ENCODE measurements around the gene DLG2.

- no peak for TF ChIP-seq CTCF (conservative IDR thresholded peaks at IDR 0.05; ENCODE audit: low read depth, low read length)
- no peak for TF ChIP-seq CEBPB (IDR thresholded peaks at IDR 0.05; ENCODE audit: low read depth, low read length)
- TF ChIP-seq MAFK (IDR thresholded peaks at IDR 0.05; ENCODE audit: low read depth, low read length): no peak
- no peak for TF ChIP-seq MXI1 (IDR thresholded peaks at IDR 0.05; ENCODE audit: borderline replicate concordance, low read depth, low read length)
- no peak for TF ChIP-seq FOS (IDR thresholded peaks at IDR 0.05; ENCODE audit: low read depth, low read length)
- TF ChIP-seq POLR2A (IDR thresholded peaks at IDR 0.05; ENCODE audit: low read depth, low read length): no peak
- no peak for TF ChIP-seq RAD21 (IDR thresholded peaks at IDR 0.05; ENCODE audit: low read length)
- TF ChIP-seq BHLHE40 (IDR thresholded peaks at IDR 0.05; ENCODE audit: low read depth, low read length): no peak
- no peak for TF ChIP-seq USF2 (IDR thresholded peaks at IDR 0.05; ENCODE audit: low read depth, low read length)
- no peak for TF ChIP-seq SMC3 (IDR thresholded peaks at IDR 0.05; ENCODE audit: low read depth, low read length)
- no peak for TF ChIP-seq CHD1 (IDR thresholded peaks at IDR 0.05; ENCODE audit: low read depth, low read length)
- TF ChIP-seq RFX5 (IDR thresholded peaks at IDR 0.05; ENCODE audit: low read depth, low read length): no peak
- no peak for TF ChIP-seq MAZ (IDR thresholded peaks at IDR 0.05; ENCODE audit: borderline replicate concordance, low read depth, low read length)
Measured at GRCh38 chr11:84790849-84791427, 836.2 kb downstream of the DLG2 start.

Data from IMR-90 (cell line).